ENCODE results near the gene ACE. TPM values are rescaled to one million over a fixed set of nuclear protein-coding genes. Genes with fewer than 3 reads are reported as not detected.

ACE gene
- 20.3 TPM for total RNA-seq

DNA sequence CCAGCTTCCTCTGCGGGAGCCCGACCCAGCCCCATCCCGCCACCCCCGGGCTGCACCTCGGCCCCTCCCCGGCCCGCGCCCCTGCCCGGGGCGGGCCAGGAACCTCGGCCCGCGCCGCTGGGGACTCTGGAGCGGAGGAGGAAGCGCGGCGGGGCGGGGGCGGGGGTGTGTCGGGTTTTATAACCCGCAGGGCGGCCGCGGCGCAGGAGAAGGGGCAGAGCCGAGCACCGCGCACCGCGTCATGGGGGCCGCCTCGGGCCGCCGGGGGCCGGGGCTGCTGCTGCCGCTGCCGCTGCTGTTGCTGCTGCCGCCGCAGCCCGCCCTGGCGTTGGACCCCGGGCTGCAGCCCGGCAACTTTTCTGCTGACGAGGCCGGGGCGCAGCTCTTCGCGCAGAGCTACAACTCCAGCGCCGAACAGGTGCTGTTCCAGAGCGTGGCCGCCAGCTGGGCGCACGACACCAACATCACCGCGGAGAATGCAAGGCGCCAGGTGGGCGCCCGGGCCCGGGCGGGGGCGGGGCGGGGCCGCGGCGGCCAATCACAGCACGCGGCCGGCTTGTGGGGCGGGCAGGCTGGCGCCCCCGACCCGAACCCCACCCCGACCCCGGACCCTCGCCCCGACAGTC is at the start of gene ACE:
Gene ACE (plus strand): TSS at position 208 of the 626 bp plus-strand sequence. CDS start 34 bp downstream, at position 242.

DNA sequence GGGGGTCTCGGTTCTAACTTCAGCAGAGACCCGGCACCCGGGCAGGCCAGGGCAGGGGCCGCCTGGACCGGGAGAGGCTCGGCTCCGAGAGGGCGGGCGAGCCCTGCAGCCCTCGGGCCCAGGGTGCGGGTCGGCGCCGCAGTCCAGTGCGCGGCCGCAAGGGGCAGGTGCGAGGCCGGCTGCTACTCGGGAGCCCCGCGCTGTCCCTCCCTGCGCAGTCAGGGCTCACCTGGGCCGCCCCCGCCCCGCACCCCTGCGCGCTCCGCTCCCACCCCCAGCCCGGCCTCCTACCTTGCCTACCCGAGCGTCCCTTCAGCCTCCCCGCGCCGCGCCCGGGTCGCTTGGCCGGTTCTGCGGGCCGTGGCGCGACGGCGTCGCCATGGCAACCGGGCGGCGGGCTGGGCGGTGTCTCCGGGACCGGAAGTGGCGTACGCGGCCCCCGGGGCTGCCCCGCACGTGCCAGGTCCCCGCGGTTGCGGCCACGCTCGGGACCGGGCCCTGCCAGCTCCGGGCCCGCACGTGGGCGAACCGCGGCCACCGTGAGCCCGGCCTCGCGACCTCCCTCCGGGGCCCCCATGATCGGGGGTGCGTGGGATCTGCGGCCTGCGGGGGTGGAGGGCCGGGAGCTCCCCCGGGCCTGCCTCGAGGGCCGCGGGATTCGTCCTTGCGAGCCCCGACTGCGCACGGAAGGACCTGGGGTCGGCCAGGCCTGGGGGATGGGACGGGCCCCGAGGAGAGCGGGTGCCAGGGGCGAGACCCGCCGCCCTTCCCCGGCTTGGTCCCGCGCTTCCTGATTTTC is 30.7 kb upstream of the ACE start, which contains the start of gene CYB561:
Gene CYB561 (minus strand): TSS at position 353 of the 799 bp plus-strand sequence. CDS start 8,759 bp downstream, outside the sequence.

GRCh38 chr17:63523253-63523855 is 46.5 kb downstream of the ACE start, which contains the start of gene KCNH6:
Gene KCNH6, plus strand, starts transcription at chr17:63523358. Its CDS starts 56 bp downstream, at chr17:63523414.

Other genes with a start within 250 kb of the ACE start
- 17.8 TPM for gene CYB561, start 30.8 kb upstream of the ACE start, total RNA-seq
- gene KCNH6, start 46.3 kb downstream of the ACE start, total RNA-seq = 24.6 TPM
- 80.0 TPM for gene DCAF7, start 73.4 kb downstream of the ACE start, total RNA-seq
- gene TACO1, start 123.8 kb downstream of the ACE start, total RNA-seq = 14.3 TPM
- gene MAP3K3, start 145.4 kb downstream of the ACE start, total RNA-seq = 37.8 TPM
- 23.4 TPM for gene LIMD2, start 223.1 kb downstream of the ACE start, total RNA-seq